ENCODE measurements around the gene KRTAP9-2.

Gene KRTAP9-2

DNA sequence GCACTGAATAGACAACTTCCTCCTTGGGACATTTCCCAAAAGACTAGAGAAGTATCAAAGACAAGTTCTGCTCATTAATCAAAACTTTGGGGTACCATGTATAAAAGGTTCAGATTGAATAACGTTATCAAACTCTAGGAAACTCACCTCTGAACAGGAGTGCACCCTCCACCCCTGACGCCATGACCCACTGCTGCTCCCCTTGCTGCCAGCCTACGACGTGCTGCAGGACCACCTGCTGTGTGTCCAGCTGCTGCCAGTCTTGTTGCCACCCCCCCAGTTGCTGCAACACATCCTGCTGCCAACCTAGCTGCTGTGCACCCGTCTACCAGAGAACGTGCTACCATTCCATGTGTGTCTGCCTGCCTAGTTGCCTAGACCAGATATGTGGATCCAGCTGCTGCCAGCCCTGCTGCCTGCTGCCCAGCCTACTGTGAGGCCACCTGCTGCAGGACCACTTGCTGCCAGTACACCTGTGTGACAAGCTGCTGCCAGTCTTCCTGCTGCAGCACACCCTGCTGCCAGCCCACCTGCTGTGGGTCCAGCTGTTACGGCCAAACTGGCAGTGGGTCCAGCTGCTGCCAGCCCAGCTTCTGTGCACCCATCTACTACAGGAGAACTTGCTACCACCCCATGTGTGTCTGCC, 13.8 kb upstream of the KRTAP9-2 start:
- Histone ChIP-seq H3K9me2 (replicated peaks; ENCODE audit: low read depth, low read length) (no peaks in the 10 kb centered on the region), H3K4me2 (ENCODE audit: low read depth, low read length, poor library complexity, severe bottlenecking) (no peak overlapping the region), H3F3A (ENCODE audit: low read depth) (no peaks in the 10 kb centered on the region), H3K9me3 (ENCODE audit: insufficient read depth, low read depth, low read length) (no peaks in the 10 kb centered on the region), H3K9ac (ENCODE audit: low read depth, low read length, poor library complexity, severe bottlenecking) (no peak overlapping the region), H4K20me1 (ENCODE audit: insufficient read depth, low read length, poor library complexity, severe bottlenecking) (no peaks in the 10 kb centered on the region), H2AFZ (ENCODE audit: low read length) (no peak overlapping the region), H3K4me3 (ENCODE audit: low read length, poor library complexity, severe bottlenecking) (no peak overlapping the region), H3K27me3 (ENCODE audit: insufficient read depth, low read length, poor library complexity, severe bottlenecking) (no peaks in the 10 kb centered on the region), H3K36me3 (ENCODE audit: insufficient read depth, low read length) (no peaks in the 10 kb centered on the region), H3K4me1 (ENCODE audit: insufficient read depth, low read length, poor library complexity, severe bottlenecking) (no peaks in the 10 kb centered on the region), H3K79me2 (ENCODE audit: insufficient read depth, low read length) (no peaks in the 10 kb centered on the region)
- TF ChIP-seq, protein P1, sequence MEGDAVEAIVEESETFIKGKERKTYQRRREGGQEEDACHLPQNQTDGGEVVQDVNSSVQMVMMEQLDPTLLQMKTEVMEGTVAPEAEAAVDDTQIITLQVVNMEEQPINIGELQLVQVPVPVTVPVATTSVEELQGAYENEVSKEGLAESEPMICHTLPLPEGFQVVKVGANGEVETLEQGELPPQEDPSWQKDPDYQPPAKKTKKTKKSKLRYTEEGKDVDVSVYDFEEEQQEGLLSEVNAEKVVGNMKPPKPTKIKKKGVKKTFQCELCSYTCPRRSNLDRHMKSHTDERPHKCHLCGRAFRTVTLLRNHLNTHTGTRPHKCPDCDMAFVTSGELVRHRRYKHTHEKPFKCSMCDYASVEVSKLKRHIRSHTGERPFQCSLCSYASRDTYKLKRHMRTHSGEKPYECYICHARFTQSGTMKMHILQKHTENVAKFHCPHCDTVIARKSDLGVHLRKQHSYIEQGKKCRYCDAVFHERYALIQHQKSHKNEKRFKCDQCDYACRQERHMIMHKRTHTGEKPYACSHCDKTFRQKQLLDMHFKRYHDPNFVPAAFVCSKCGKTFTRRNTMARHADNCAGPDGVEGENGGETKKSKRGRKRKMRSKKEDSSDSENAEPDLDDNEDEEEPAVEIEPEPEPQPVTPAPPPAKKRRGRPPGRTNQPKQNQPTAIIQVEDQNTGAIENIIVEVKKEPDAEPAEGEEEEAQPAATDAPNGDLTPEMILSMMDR (conservative IDR thresholded peaks at IDR 0.05; ENCODE audit: low read length), result no peak
- no peak for TF ChIP-seq EZH2phosphoT487 (IDR thresholded peaks at IDR 0.05; ENCODE audit: borderline replicate concordance)

DNA sequence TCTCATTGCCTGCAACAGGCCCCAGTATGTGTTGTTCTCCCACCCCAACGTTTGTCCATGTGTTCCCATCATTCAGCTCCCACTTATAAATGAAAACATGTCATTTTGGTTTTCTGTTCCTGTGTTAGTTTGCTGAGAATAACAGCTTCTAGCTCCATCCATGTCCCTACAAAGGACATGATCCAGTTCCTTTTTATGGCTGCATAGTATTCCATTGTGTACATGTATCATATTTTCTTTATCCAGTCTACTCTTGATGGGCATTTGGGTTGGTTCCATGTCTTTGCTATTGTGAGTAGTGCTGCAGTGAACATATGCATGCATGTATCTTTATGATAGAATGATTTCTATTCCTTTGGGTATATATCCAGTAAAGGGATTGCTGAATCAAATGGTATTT, 10.8 kb upstream of the KRTAP9-2 start:
- no peaks in the 10 kb centered on the region for H3K36me3 ChIP-seq (ENCODE audit: insufficient read depth, low read length)
- no peak overlapping the region for H3K9ac ChIP-seq (ENCODE audit: low read depth, low read length, poor library complexity, severe bottlenecking)
- H3K9me3 ChIP-seq (ENCODE audit: insufficient read depth, low read depth, low read length), result no peaks in the 10 kb centered on the region
- H3K27me3 ChIP-seq (ENCODE audit: insufficient read depth, low read length, poor library complexity, severe bottlenecking), result no peaks in the 10 kb centered on the region
- no peak for TF ChIP-seq EZH2phosphoT487 (IDR thresholded peaks at IDR 0.05; ENCODE audit: borderline replicate concordance)
- TF ChIP-seq, protein P1 (conservative IDR thresholded peaks at IDR 0.05; ENCODE audit: low read length), result no peak
- H3K4me2 ChIP-seq (ENCODE audit: low read depth, low read length, poor library complexity, severe bottlenecking), result no peak overlapping the region
- H4K20me1 ChIP-seq (ENCODE audit: insufficient read depth, low read length, poor library complexity, severe bottlenecking), result no peaks in the 10 kb centered on the region
- no peaks in the 10 kb centered on the region for H3K79me2 ChIP-seq (ENCODE audit: insufficient read depth, low read length)
- no peak overlapping the region for H2AFZ ChIP-seq (ENCODE audit: low read length)
- H3F3A ChIP-seq (ENCODE audit: low read depth), result no peaks in the 10 kb centered on the region
- H3K4me1 ChIP-seq (ENCODE audit: insufficient read depth, low read length, poor library complexity, severe bottlenecking), result no peaks in the 10 kb centered on the region
- H3K9me2 ChIP-seq (replicated peaks; ENCODE audit: low read depth, low read length), result no peaks in the 10 kb centered on the region
- no peak overlapping the region for H3K4me3 ChIP-seq (ENCODE audit: low read length, poor library complexity, severe bottlenecking)

DNA sequence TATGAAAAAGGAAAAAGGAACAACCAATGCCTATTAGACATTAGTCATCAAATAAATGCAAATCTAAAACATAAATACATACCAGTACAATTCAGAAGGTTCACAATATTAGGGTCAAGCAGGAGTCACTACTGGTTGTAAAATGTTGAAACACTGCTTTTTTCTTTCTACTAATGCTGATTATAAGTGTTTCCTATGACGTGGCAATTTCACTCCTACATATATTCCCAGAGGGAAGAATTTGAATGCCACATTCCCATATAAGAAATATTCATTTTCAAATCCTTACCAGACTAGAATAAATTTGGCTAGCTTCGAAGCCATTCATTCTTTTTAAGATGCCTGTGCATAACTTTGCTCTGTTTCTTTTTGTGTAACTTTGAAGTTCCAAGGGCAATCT, 2.6 kb upstream of the KRTAP9-2 start:
- Histone ChIP-seq H3K4me3 (ENCODE audit: low read length, poor library complexity, severe bottlenecking) (no peak overlapping the region), H3K27me3 (ENCODE audit: insufficient read depth, low read length, poor library complexity, severe bottlenecking) (no peaks in the 10 kb centered on the region), H3K9ac (ENCODE audit: low read depth, low read length, poor library complexity, severe bottlenecking) (no peak overlapping the region), H3K36me3 (ENCODE audit: insufficient read depth, low read length) (no peaks in the 10 kb centered on the region), H3F3A (ENCODE audit: low read depth) (no peaks in the 10 kb centered on the region), H3K9me3 (ENCODE audit: insufficient read depth, low read depth, low read length) (no peaks in the 10 kb centered on the region), H4K20me1 (ENCODE audit: insufficient read depth, low read length, poor library complexity, severe bottlenecking) (no peaks in the 10 kb centered on the region), H3K79me2 (ENCODE audit: insufficient read depth, low read length) (no peaks in the 10 kb centered on the region), H3K4me1 (ENCODE audit: insufficient read depth, low read length, poor library complexity, severe bottlenecking) (no peaks in the 10 kb centered on the region), H3K4me2 (ENCODE audit: low read depth, low read length, poor library complexity, severe bottlenecking) (no peak overlapping the region), H3K9me2 (replicated peaks; ENCODE audit: low read depth, low read length) (no peaks in the 10 kb centered on the region), H2AFZ (ENCODE audit: low read length) (no peak overlapping the region)
- TF ChIP-seq, protein P1 (conservative IDR thresholded peaks at IDR 0.05; ENCODE audit: low read length), result no peak
- no peak for TF ChIP-seq EZH2phosphoT487 (IDR thresholded peaks at IDR 0.05; ENCODE audit: borderline replicate concordance)
